Right renal cortex interstitium (tissue), 3 donors: Measurements from ENCODE around the gene ARMS2. TPM values are rescaled to one million over a fixed set of nuclear protein-coding genes. Genes with fewer than 3 reads are reported as not detected.

Experiments
- DNase-seq, 3 donors: peaks; one replicate each; pipeline ENCODE4 v3.0.0-alpha.2; 2013; ENCODE audit warnings: low read depth in 3 of 3, low spot score in 2 of 3
- polyA plus RNA-seq, 3 donors: library from polyadenylated mRNA; unstranded; fragments of 120-200 nt; gene quantifications; one replicate each; pipeline ENCODE4 v1.2.1, GENCODE V29; 2013; ENCODE audit not compliant: insufficient read length in 3 of 3

Gene ARMS2
- polyA plus RNA-seq, 3 donors, result 0.19 TPM; not detected in 2

- no peak for DNase-seq
Measured at GRCh38 chr10:122450353-122450990, 4.0 kb upstream of the ARMS2 start.

GRCh38 chr10:122454071-122454470 lies 382 bp upstream of the ARMS2 start:
- DNase-seq, result no peak

DNA sequence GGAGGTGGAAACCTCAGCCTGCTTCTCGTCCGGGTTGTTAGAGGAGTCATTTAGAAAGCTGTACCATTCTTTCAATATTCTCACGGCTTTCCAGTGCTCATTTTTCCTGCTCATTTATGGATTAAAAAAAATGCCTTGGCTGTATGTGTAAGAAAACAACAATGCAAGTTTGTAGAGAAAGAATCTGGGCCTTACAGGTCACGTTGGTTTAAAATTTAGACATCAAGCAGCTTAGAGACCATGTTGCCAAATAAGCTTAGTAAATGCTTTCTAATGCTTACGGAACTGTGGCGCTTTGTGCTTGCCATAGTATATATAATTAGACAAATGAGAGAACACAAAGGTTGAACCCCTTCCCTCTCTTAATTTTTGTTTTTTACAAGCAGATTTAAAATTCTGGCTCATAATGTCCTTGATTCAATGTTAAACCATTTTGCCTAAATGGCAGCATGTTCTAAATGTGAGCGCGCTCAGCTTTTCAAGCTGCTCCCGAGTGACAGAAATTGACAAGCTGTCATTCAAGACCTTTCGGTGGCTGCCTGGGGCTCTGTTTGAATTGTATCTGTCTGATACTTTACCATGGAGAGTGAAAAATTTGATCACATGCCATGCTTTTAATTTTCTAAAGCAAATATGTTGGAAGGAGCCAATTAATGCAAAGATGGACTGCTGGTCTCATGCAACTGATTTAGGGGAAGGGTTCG lies 1.1 kb downstream of the ARMS2 start:
- DNase-seq, result no peak

DNA sequence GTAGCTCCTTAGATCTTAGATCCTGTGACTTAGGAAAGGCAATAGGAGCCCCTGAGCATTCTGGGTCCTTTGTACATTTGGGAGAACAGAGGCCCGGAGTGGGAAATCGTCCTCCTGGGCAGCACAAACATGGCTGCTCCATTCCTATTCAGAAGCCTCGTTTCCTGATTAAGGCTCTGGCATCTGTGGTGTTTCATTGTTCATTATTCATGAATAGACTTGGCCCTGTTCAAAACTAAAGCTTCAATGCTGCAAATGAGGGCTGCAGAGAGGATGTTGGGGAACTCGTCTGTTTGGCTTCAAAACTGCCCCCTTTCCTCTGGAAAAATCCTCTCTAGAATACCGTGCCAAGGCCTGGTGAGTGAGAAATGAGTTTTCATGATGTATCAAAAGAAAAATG lies 3.5 kb downstream of the ARMS2 start:
- DNase-seq, result no peak

GRCh38 chr10:122458693-122459092 lies 4.2 kb downstream of the ARMS2 start:
- no peak for DNase-seq

- no peak for DNase-seq
Measured at GRCh38 chr10:122459561-122460273, 5.3 kb downstream of the ARMS2 start.

- no peak for DNase-seq
Measured at GRCh38 chr10:122460891-122461293, 6.4 kb downstream of the ARMS2 start.

DNA sequence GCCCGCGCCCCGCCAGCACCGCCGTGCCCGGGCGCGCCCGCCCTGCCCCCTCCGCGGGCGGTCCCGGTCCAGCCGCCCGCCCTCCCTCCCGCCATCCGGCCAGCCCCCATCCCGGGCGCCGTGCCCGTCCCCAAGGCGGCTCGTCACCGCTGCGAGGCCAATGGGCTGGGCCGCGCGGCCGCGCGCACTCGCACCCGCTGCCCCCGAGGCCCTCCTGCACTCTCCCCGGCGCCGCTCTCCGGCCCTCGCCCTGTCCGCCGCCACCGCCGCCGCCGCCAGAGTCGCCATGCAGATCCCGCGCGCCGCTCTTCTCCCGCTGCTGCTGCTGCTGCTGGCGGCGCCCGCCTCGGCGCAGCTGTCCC lies 6.9 kb downstream of the ARMS2 start, which contains the start of gene HTRA1:
Gene HTRA1, plus strand, starts transcription at position 187 of the 362 bp plus-strand sequence. Its CDS starts 100 bp downstream, at position 287.
- DNase-seq, result no peak

DNA sequence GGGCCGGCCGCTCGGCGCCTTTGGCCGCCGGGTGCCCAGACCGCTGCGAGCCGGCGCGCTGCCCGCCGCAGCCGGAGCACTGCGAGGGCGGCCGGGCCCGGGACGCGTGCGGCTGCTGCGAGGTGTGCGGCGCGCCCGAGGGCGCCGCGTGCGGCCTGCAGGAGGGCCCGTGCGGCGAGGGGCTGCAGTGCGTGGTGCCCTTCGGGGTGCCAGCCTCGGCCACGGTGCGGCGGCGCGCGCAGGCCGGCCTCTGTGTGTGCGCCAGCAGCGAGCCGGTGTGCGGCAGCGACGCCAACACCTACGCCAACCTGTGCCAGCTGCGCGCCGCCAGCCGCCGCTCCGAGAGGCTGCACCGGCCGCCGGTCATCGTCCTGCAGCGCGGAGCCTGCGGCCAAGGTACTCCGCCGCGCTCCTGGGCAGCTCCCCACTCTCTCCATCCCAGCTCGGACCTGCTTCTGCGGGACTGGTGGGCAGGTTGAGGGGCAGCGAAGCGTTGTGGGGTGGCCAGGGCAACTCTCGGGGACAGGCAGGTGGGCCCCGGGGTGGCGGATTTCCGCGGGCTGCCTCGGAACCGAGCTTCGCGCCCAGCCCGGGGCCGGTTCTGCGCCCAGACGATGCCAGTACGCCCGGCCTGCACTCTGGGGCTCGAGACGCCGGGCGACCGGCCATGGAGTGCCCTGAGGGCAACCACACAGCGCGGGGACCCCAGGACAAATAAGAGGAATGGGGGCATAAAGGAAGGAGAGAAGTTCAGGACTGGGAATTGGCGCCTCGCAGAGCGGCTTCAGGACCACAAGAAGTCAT lies 7.5 kb downstream of the ARMS2 start:
- DNase-seq, result no peak

- no peak for DNase-seq
Measured at GRCh38 chr10:122462533-122463465, 8.3 kb downstream of the ARMS2 start.

DNA sequence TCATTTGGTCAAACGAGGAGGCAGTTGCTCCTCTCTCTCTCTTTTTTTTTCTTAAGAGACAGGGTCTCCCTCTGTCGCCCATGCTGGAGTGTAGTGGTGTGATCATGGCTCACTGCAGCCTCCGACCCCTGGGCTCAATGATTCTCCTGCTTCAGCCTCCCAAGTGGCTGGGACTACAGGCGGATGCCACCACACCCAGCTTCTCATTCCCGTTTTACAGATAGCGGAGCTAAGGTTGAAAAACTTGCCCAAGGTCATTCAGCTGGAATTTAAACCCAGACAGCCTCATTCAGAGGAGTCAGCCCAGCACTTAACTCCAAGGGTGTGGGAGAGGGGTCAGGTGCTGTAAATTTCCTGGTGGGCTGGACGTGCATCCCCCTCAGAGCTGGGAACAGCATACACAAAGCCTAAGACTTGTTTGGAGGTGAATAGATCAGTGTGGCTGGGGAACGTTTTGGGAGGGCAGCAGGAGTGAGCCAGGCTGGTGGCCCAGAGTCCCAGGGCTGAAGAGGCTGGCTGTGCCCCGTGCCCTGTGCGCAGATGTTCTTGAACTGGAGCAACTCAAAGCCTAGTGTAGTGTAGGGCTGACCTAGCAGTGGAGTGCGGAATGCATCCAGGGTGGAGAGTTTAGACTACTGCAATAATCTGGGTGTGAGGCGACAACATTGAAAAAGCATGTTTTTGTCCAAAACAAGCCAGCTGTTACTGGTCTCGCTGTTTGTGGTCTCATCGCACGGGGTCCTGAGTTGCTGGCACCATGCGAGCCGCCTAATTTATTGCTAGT lies 9.2 kb downstream of the ARMS2 start:
- no peak for DNase-seq

GRCh38 chr10:122464250-122464510 lies 9.7 kb downstream of the ARMS2 start:
- no peak for DNase-seq

- DNase-seq, result no peak
Measured at GRCh38 chr10:122464586-122464985, 10.1 kb downstream of the ARMS2 start.

DNA sequence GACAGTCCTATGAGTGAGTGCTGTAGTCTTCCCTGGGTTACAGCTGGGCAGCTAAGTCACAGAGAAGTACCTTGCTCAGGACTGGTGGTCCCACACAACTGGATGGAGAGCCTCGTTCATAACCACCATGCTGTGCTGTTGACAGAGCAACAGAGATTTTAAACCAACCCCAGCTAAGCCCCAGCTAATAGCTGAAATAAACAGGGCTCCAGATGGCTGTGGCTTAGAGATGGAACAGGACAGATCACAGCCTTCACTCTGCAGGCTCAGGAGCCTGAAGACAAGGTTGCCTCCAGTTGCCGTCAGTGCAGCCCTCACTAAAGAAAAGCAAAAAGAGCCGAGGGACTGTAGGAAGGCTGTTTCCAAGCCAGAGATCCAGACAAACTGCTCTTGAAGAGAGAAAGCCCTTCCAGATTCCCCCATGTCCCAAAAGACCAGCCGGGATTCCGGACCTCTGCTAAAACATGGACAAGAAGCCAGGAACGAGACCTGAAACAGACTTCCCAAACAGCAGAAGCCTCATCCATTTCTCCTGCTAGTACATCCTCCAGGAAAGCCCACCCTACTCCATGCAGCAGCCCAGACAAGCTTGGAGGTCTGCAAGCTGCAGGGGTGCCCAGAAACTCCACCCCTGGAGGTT lies 11.1 kb downstream of the ARMS2 start:
- DNase-seq, result no peak

GRCh38 chr10:122466951-122467381 lies 12.5 kb downstream of the ARMS2 start:
- DNase-seq, result no peak

GRCh38 chr10:122467701-122468100 lies 13.2 kb downstream of the ARMS2 start:
- DNase-seq, result no peak

DNA sequence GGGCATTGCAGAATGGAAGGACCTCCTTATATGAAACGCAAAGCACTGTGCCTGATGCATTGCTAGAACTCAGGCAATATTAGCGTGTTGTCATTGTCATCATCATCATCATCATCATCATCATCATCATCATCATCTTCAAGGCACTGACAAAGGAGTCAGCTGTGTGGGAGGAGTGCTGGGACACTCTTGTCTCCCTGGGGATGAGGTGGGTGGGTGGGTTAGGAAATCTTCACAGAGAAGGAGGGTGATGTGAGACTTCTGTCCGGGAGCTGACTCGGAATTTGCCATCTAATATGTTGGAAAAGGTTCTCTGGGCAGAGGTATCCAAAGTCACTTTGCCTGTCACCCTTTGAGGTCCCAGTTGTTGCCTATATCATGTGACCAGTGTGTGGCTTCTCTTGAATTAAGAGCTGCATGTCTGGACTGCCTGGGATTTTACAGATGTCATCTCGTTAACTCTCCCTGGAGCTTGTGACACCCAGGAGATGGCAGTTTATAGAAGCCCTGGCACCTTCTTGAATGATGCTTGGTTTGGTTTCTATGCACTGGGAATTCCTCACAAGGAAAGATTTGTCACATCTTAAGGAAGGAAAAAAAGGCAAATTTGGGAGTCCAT lies 14.0 kb downstream of the ARMS2 start:
- no peak for DNase-seq
